Thyroid gland (tissue), 4 donors: ENCODE data around the gene HMX2.

Experiments used
- CTCF ChIP-seq, 6 experiments: fragments of 200-600 bp in 3 of 6; fragments of 450-650 bp in 3 of 6; sonication (generic) in 3 of 6; IDR thresholded peaks; one replicate each; pipeline ENCODE4 v1.5.1; 2016 to 2019; ENCODE audit warnings: antibody characterized with exemption in 6 of 6, mild to moderate bottlenecking in 2 of 6, inconsistent platforms in 1 of 6, moderate library complexity in 1 of 6
- POLR2A ChIP-seq, 2 donors: fragments of 450-650 bp; IDR thresholded peaks; one replicate each; pipeline ENCODE4 v1.6.1; 2017; ENCODE audit warnings: antibody characterized with exemption in 2 of 2, mild to moderate bottlenecking in 2 of 2, moderate library complexity in 1 of 2

- TF ChIP-seq CTCF (IDR thresholded peaks at IDR 0.05): no peak
- TF ChIP-seq POLR2A (IDR thresholded peaks at IDR 0.05): no peak
Observed at GRCh38 chr10:123135415-123136141, 12.4 kb upstream of the HMX2 start, which contains the start of gene HMX3.
